CD4-positive, alpha-beta T cell (primary cell): Measurements from ENCODE around the gene PTPRN2. TPM values are rescaled to one million over a fixed set of nuclear protein-coding genes. Genes with fewer than 3 reads are reported as not detected.

Experiments
- ATAC-seq: fragments of 200-7000 bp; cut with Tn5 transposase; one replicate; pipeline ENCODE4 v1.10.0; 2022; ENCODE audit warnings: mild to moderate bottlenecking; ENCODE audit not compliant: poor library complexity
- CTCF ChIA-PET: fragments of 350-600 bp; sonication (Branson Sonifier 250); formaldehyde crosslinking; loops from one replicate; lab custom pipeline; 2021; ENCODE audit warnings: antibody characterized with exemption, inconsistent platforms; lab: Charles Lee
- POLR2A ChIA-PET: fragments of 350-600 bp; sonication (Branson Sonifier 250); formaldehyde crosslinking; loops from one replicate; lab custom pipeline; 2021; ENCODE audit warnings: antibody characterized with exemption, inconsistent platforms; lab: Charles Lee
- DNase-seq, 14 experiments: peaks; one replicate each; pipeline ENCODE4 v3.0.0-alpha.2; 2013 to 2020; ENCODE audit warnings: mixed read lengths in 2 of 14
- H3K27ac ChIP-seq, 2 donors: one replicate each; pipeline versions ENCODE4 v1.5.1 to v1.7.0; 2013; ENCODE audit warnings: low read length in 2 of 2, low read depth in 1 of 2, mild to moderate bottlenecking in 1 of 2
- H3K27me3 ChIP-seq, 2 experiments: 1 replicate in 1 of 2; 2 replicates in 1 of 2; pipeline versions ENCODE4 v1.6.1 to v1.7.0; 2013; ENCODE audit warnings: low read length in 2 of 2, control low read depth in 1 of 2, mild to moderate bottlenecking in 1 of 2, moderate library complexity in 1 of 2; ENCODE audit not compliant: insufficient read depth in 2 of 2, control insufficient read depth in 1 of 2
- H3K36me3 ChIP-seq: one replicate; pipeline ENCODE4 v1.6.1; 2013; ENCODE audit warnings: low read length, control low read depth; ENCODE audit not compliant: insufficient read depth
- H3K4me1 ChIP-seq: one replicate; pipeline ENCODE4 v1.6.1; 2013; ENCODE audit warnings: low read length, control low read depth; ENCODE audit not compliant: insufficient read depth
- H3K4me3 ChIP-seq: one replicate; pipeline ENCODE4 v1.5.1; 2013; ENCODE audit warnings: mild to moderate bottlenecking, low read length, moderate library complexity
- H3K9me3 ChIP-seq, 2 experiments: 1 replicate in 1 of 2; 2 replicates in 1 of 2; pipeline versions ENCODE4 v1.6.1 to v1.7.0; 2013; ENCODE audit warnings: low read length in 2 of 2, mild to moderate bottlenecking in 2 of 2, control low read depth in 1 of 2, moderate library complexity in 1 of 2; ENCODE audit not compliant: control insufficient read depth in 1 of 2, insufficient read depth in 1 of 2
- H3K27ac Mint-ChIP-seq: one replicate; pipeline ENCODE4 v1.8.0; 2020; ENCODE audit warnings: mixed read lengths
- H3K27me3 Mint-ChIP-seq: one replicate; pipeline ENCODE4 v1.8.0; 2021; ENCODE audit warnings: mixed read lengths
- H3K36me3 Mint-ChIP-seq: one replicate; pipeline ENCODE4 v1.8.0; 2021; ENCODE audit warnings: low read depth, mixed read lengths
- H3K4me1 Mint-ChIP-seq: one replicate; pipeline ENCODE4 v1.8.0; 2021; ENCODE audit warnings: low read depth, mixed read lengths
- H3K4me3 Mint-ChIP-seq: one replicate; pipeline ENCODE4 v1.8.0; 2020; ENCODE audit warnings: mild to moderate bottlenecking, mixed read lengths
- H3K9me3 Mint-ChIP-seq: one replicate; pipeline ENCODE4 v1.8.0; 2020; ENCODE audit warnings: mixed read lengths
- CTCF ChIP-seq: fragments of 200-600 bp; IDR thresholded peaks from one replicate; pipeline ENCODE4 v1.8.0; 2022; ENCODE audit warnings: antibody characterized with exemption, mild to moderate bottlenecking
- intact Hi-C, 2 experiments: fragments of 100-400 bp; cut with DNase I in 1 of 2; cut with micrococcal nuclease in 1 of 2; formaldehyde crosslinking; loops; one replicate each; pipeline versions ENCODE4 v1.15.1 to v1.9.0; 2023 to 2025; cut with DNase I, micrococcal nuclease
- total RNA-seq, 174 experiments: library from RNA in 2 of 174; stranded (reverse) in 2 of 174; gene quantifications; one replicate each; pipeline ENCODE4 v1.2.3 and lab custom pipeline; 2021 to 2026

PTPRN2 gene
- total RNA-seq, 2 experiments from 2014 or later: 0.34 to 0.44 TPM

DNA sequence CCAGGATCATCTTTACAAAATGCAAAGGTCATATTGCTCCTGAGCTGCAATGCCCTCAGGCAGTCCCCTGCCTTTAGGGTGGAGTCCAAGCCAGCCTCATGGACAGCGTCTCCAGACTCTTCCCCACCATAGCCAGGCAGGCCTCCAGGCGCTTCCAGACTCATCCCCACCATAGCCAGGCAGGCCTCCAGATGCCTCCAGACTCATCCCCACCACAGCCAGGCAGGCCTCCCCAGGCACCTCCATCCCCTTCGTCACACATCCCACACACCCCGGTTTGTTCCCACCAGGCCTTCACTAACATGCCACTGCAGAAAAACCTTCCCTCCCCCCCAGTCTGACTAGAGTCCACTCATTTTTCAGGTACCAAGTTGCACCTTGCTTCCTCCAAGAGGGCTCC is 70.1 kb downstream of the PTPRN2 start:
- DNase-seq (no peak), ATAC-seq (no peak)
- Histone ChIP-seq H3K4me1 (no peaks in the 10 kb centered on the region), H3K27me3 (peaks cover 0 to 3% of the 10 kb centered on the region in 2 experiments), H3K36me3 (no peaks in the 10 kb centered on the region), H3K27ac (no peak overlapping the region), H3K4me3 (no peak overlapping the region), H3K9me3 (peaks cover 0 to 31% of the 10 kb centered on the region in 2 experiments)
- H3K27me3 Mint-ChIP-seq: peaks cover 19% of the 10 kb centered on the region
- no peaks in the 10 kb centered on the region for H3K36me3 Mint-ChIP-seq
- H3K27ac Mint-ChIP-seq: no peak overlapping the region
- TF ChIP-seq CTCF: no peak
- no peak overlapping the region for H3K4me3 Mint-ChIP-seq
- peaks cover 4% of the 10 kb centered on the region for H3K9me3 Mint-ChIP-seq
- CTCF ChIA-PET: no interaction called here
- POLR2A ChIA-PET: no interaction called here
- intact Hi-C loops: no loop called here
- H3K4me1 Mint-ChIP-seq: no peaks in the 10 kb centered on the region

DNA sequence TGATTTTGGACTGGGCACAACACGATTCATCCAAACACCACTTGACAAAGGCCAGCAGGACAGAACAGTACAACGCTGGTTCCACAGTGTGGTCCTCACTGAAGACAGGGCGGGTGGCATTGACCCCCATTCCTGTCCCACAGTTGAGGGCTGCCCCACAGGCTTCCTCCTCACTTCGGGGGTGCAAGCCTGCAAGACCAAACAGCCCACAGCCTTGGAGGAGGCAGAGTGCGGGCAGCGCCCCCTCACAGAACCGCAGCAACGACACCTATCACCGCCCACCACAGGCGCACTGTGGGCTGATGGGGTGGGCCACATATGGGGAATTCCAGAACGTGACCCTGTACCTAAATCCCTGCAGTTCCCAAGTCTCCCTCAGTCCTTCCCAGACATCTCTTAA is 70.6 kb downstream of the PTPRN2 start:
- DNase-seq (no peak), ATAC-seq (no peak)
- H3K27me3 Mint-ChIP-seq: peaks cover 19% of the 10 kb centered on the region
- H3K4me1 Mint-ChIP-seq: no peaks in the 10 kb centered on the region
- no peaks in the 10 kb centered on the region for H3K4me1 ChIP-seq
- peaks cover 6% of the 10 kb centered on the region for H3K9me3 Mint-ChIP-seq
- peaks cover 3 to 31% of the 10 kb centered on the region in 2 experiments for H3K9me3 ChIP-seq
- no peak for TF ChIP-seq CTCF
- H3K36me3 Mint-ChIP-seq: no peaks in the 10 kb centered on the region
- no peaks in the 10 kb centered on the region for H3K36me3 ChIP-seq
- H3K4me3 ChIP-seq: no peak overlapping the region
- no peak overlapping the region for H3K27ac ChIP-seq
- no peak overlapping the region for H3K4me3 Mint-ChIP-seq
- intact Hi-C loops: no loop called here
- CTCF ChIA-PET: no interaction called here
- POLR2A ChIA-PET: no interaction called here
- no peak overlapping the region for H3K27ac Mint-ChIP-seq
- peaks cover 0 to 3% of the 10 kb centered on the region in 2 experiments for H3K27me3 ChIP-seq

DNA sequence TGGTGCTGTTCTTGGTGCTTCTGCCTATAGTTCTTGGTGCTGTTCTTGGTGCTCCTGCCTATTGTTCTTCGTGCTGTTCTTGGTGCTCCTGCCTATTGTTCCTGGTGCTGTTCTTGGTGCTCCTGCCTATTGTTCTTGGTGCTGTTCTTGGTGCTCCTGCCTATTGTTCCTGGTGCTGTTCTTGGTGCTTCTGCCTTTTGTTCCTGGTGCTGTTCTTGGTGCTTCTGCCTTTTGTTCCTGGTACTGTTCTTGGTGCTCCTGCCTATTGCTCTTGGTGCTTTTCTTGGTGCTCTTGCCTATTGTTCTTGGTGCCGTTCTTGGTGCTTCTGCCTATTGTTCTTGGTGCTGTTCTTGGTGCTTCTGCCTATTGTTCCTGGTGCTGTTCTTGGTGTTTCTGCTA is 71.1 kb downstream of the PTPRN2 start:
- no peaks in the 10 kb centered on the region for H3K36me3 ChIP-seq
- no peak overlapping the region for H3K27ac ChIP-seq
- Mint-ChIP-seq H3K4me3 (no peak overlapping the region), H3K36me3 (no peaks in the 10 kb centered on the region), H3K27ac (no peak overlapping the region), H3K9me3 (peaks cover 10% of the 10 kb centered on the region), H3K4me1 (no peaks in the 10 kb centered on the region), H3K27me3 (peaks cover 19% of the 10 kb centered on the region)
- H3K9me3 ChIP-seq: peaks cover 9 to 28% of the 10 kb centered on the region in 2 experiments
- no peaks in the 10 kb centered on the region for H3K4me1 ChIP-seq
- TF ChIP-seq CTCF: no peak
- H3K4me3 ChIP-seq: no peak overlapping the region
- ATAC-seq (no peak), DNase-seq (no peak)
- H3K27me3 ChIP-seq: peaks cover 0 to 3% of the 10 kb centered on the region in 2 experiments
- CTCF ChIA-PET: no interaction called here
- intact Hi-C loops: no loop called here
- POLR2A ChIA-PET: no interaction called here
